ENCODE measurements around the gene BICC1.

- no peak for TF ChIP-seq CTCF (conservative IDR thresholded peaks at IDR 0.05)
- no peak for TF ChIP-seq ZFX (IDR thresholded peaks at IDR 0.05)
These were observed 212.1 kb downstream of the BICC1 start for GRCh38 chr10:58724781-58725180.
